CD4-positive, alpha-beta T cell (primary cell): ENCODE data around the gene NIN. TPM values are rescaled to one million over a fixed set of nuclear protein-coding genes. Genes with fewer than 3 reads are reported as not detected.

Experiments used
- ATAC-seq: fragments of 200-7000 bp; cut with Tn5 transposase; one replicate; pipeline ENCODE4 v1.10.0; 2022; ENCODE audit warnings: mild to moderate bottlenecking; ENCODE audit not compliant: poor library complexity
- CTCF ChIA-PET: fragments of 350-600 bp; sonication (Branson Sonifier 250); formaldehyde crosslinking; loops from one replicate; lab custom pipeline; 2021; ENCODE audit warnings: antibody characterized with exemption, inconsistent platforms; lab: Charles Lee
- POLR2A ChIA-PET: fragments of 350-600 bp; sonication (Branson Sonifier 250); formaldehyde crosslinking; loops from one replicate; lab custom pipeline; 2021; ENCODE audit warnings: antibody characterized with exemption, inconsistent platforms; lab: Charles Lee
- DNase-seq, 14 experiments: peaks; one replicate each; pipeline ENCODE4 v3.0.0-alpha.2; 2013 to 2020; ENCODE audit warnings: mixed read lengths in 2 of 14
- H3K27ac ChIP-seq, 2 donors: one replicate each; pipeline versions ENCODE4 v1.5.1 to v1.7.0; 2013; ENCODE audit warnings: low read length in 2 of 2, low read depth in 1 of 2, mild to moderate bottlenecking in 1 of 2
- H3K27me3 ChIP-seq, 2 experiments: 1 replicate in 1 of 2; 2 replicates in 1 of 2; pipeline versions ENCODE4 v1.6.1 to v1.7.0; 2013; ENCODE audit warnings: low read length in 2 of 2, control low read depth in 1 of 2, mild to moderate bottlenecking in 1 of 2, moderate library complexity in 1 of 2; ENCODE audit not compliant: insufficient read depth in 2 of 2, control insufficient read depth in 1 of 2
- H3K36me3 ChIP-seq: one replicate; pipeline ENCODE4 v1.6.1; 2013; ENCODE audit warnings: low read length, control low read depth; ENCODE audit not compliant: insufficient read depth
- H3K4me1 ChIP-seq: one replicate; pipeline ENCODE4 v1.6.1; 2013; ENCODE audit warnings: low read length, control low read depth; ENCODE audit not compliant: insufficient read depth
- H3K4me3 ChIP-seq: one replicate; pipeline ENCODE4 v1.5.1; 2013; ENCODE audit warnings: mild to moderate bottlenecking, low read length, moderate library complexity
- H3K9me3 ChIP-seq, 2 experiments: 1 replicate in 1 of 2; 2 replicates in 1 of 2; pipeline versions ENCODE4 v1.6.1 to v1.7.0; 2013; ENCODE audit warnings: low read length in 2 of 2, mild to moderate bottlenecking in 2 of 2, control low read depth in 1 of 2, moderate library complexity in 1 of 2; ENCODE audit not compliant: control insufficient read depth in 1 of 2, insufficient read depth in 1 of 2
- H3K27ac Mint-ChIP-seq: one replicate; pipeline ENCODE4 v1.8.0; 2020; ENCODE audit warnings: mixed read lengths
- H3K27me3 Mint-ChIP-seq: one replicate; pipeline ENCODE4 v1.8.0; 2021; ENCODE audit warnings: mixed read lengths
- H3K36me3 Mint-ChIP-seq: one replicate; pipeline ENCODE4 v1.8.0; 2021; ENCODE audit warnings: low read depth, mixed read lengths
- H3K4me1 Mint-ChIP-seq: one replicate; pipeline ENCODE4 v1.8.0; 2021; ENCODE audit warnings: low read depth, mixed read lengths
- H3K4me3 Mint-ChIP-seq: one replicate; pipeline ENCODE4 v1.8.0; 2020; ENCODE audit warnings: mild to moderate bottlenecking, mixed read lengths
- H3K9me3 Mint-ChIP-seq: one replicate; pipeline ENCODE4 v1.8.0; 2020; ENCODE audit warnings: mixed read lengths
- intact Hi-C, 2 experiments: fragments of 100-400 bp; cut with DNase I in 1 of 2; cut with micrococcal nuclease in 1 of 2; formaldehyde crosslinking; loops; one replicate each; pipeline versions ENCODE4 v1.15.1 to v1.9.0; 2023 to 2025; cut with DNase I, micrococcal nuclease
- total RNA-seq, 174 experiments: library from RNA in 2 of 174; stranded (reverse) in 2 of 174; gene quantifications; one replicate each; pipeline ENCODE4 v1.2.3 and lab custom pipeline; 2021 to 2026
- TF ChIP-seq, protein P1 (sequence below): fragments of 200-600 bp; IDR thresholded peaks from one replicate; pipeline ENCODE4 v1.8.0; 2022; ENCODE audit warnings: antibody characterized with exemption, mild to moderate bottlenecking

NIN gene
- total RNA-seq, 2 experiments from 2014 or later: 96.8 to 98.5 TPM

DNA sequence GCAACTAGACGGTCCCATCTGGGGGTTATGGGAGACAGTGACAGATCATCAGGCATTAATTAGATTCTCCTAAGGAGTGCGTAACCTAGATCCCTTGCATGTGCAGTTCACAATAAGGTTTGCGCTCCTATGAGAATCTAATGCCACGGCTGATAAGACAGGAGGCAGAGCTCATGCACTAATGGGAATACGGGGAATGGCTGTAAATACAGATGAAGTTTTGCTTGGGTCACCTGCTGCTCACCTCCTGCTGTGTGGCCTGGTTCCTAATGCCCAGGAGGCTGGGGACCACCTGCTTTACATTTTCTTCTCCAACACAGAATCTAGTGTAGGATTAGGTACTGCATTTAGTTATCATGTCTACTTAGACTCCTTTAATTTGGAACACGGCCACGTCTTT lies 113.2 kb downstream of the NIN start:
- Histone ChIP-seq H3K27ac (no peak overlapping the region), H3K9me3 (no peaks in the 10 kb centered on the region), H3K27me3 (peaks cover 0 to 2% of the 10 kb centered on the region in 2 experiments), H3K4me3 (no peak overlapping the region), H3K4me1 (no peaks in the 10 kb centered on the region), H3K36me3 (peaks cover 17% of the 10 kb centered on the region)
- H3K4me3 Mint-ChIP-seq: no peak overlapping the region
- no peaks in the 10 kb centered on the region for H3K27me3 Mint-ChIP-seq
- ChIA-PET CTCF (no interaction called here), POLR2A (no interaction called here)
- no peak for DNase-seq
- intact Hi-C loops: no loop called here
- H3K36me3 Mint-ChIP-seq: peaks cover 25% of the 10 kb centered on the region
- no peaks in the 10 kb centered on the region for H3K9me3 Mint-ChIP-seq
- no peak overlapping the region for H3K27ac Mint-ChIP-seq
- H3K4me1 Mint-ChIP-seq: no peaks in the 10 kb centered on the region
- TF ChIP-seq, protein P1, sequence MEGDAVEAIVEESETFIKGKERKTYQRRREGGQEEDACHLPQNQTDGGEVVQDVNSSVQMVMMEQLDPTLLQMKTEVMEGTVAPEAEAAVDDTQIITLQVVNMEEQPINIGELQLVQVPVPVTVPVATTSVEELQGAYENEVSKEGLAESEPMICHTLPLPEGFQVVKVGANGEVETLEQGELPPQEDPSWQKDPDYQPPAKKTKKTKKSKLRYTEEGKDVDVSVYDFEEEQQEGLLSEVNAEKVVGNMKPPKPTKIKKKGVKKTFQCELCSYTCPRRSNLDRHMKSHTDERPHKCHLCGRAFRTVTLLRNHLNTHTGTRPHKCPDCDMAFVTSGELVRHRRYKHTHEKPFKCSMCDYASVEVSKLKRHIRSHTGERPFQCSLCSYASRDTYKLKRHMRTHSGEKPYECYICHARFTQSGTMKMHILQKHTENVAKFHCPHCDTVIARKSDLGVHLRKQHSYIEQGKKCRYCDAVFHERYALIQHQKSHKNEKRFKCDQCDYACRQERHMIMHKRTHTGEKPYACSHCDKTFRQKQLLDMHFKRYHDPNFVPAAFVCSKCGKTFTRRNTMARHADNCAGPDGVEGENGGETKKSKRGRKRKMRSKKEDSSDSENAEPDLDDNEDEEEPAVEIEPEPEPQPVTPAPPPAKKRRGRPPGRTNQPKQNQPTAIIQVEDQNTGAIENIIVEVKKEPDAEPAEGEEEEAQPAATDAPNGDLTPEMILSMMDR: no peak
- no peak for ATAC-seq

DNA sequence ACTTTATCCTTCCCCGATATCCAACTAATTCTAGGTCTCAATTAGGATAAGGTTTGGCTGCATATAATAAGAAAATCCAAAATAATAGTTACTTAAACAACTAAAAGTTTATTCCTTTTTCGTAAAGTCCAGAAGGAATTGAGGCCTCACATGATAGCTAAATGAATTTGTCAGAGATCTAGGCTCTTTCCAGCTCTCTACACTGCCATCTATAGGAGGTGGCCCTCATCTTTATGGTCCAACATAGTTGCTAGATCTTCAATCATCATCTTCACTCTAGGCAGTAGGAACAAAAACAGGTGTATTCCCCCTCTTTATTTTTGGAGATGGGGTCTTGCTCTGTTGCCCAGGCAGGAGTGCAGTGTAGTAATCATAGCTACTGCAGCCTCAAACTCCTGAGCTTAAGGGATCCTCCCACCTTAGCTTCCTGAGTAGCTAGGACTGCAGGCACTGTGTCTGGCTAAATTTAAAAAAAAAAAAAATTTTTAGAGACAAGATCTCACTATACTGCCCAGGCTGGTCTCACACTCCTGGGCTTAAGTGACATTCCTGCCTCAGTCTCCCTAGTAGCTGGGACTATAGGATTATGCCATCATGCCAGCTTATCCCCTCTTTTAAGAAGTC lies 116.4 kb downstream of the NIN start:
- Mint-ChIP-seq H3K36me3 (no peaks in the 10 kb centered on the region), H3K27ac (no peak overlapping the region), H3K9me3 (no peaks in the 10 kb centered on the region), H3K4me1 (no peaks in the 10 kb centered on the region), H3K4me3 (no peak overlapping the region), H3K27me3 (peaks cover 6% of the 10 kb centered on the region)
- peak in 4 of 14 experiments; percentile 7 to 42 (median 28) for DNase-seq
- ChIA-PET POLR2A (no interaction called here), CTCF (interaction anchor here (0.6 to 1.3 kb wide), 4 partner anchors 9 to 114 kb away, joined by 3 to 5 read pairs (median 4); no protein-coding TSS in a partner anchor)
- H3K4me3 ChIP-seq: no peak overlapping the region
- intact Hi-C loops: loop anchor here in 1 of 2 experiments (5.0 kb wide), 1 partner anchor 112 kb away; no protein-coding TSS in a partner anchor
- no peak for ATAC-seq
- H3K4me1 ChIP-seq: no peaks in the 10 kb centered on the region
- H3K36me3 ChIP-seq: no peaks in the 10 kb centered on the region
- no peak overlapping the region for H3K27ac ChIP-seq
- no peaks in the 10 kb centered on the region for H3K9me3 ChIP-seq
- peaks cover 0 to 4% of the 10 kb centered on the region in 2 experiments for H3K27me3 ChIP-seq
- TF ChIP-seq, protein P1: peak; percentile 12

DNA sequence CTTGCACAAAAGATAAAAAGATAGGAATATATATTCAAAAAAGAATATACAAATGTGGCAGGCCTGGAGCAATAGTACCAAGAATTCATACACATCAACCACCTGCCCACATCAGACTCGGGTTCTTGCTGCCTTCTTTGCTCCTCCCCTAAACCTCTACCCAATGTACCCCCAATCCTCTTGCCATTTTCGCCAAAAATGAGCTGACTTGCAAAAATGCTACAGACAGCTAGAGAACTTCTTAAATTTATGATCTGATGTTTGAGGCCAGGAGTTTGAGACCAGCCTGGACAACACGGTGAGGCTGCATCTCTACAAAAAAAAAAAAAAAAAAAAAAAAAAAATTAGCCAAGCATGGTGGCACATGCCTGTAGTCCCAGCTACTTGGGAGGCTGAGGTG lies 119.9 kb downstream of the NIN start:
- ATAC-seq (no peak), DNase-seq (no peak)
- TF ChIP-seq, protein P1: no peak
- Histone ChIP-seq H3K36me3 (no peaks in the 10 kb centered on the region), H3K9me3 (no peaks in the 10 kb centered on the region), H3K27me3 (peaks cover 0 to 4% of the 10 kb centered on the region in 2 experiments), H3K27ac (no peak overlapping the region), H3K4me1 (no peaks in the 10 kb centered on the region), H3K4me3 (no peak overlapping the region)
- no peaks in the 10 kb centered on the region for H3K4me1 Mint-ChIP-seq
- intact Hi-C loops: loop anchor here in 1 of 2 experiments (5.0 kb wide), 1 partner anchor 109 kb away; no protein-coding TSS in a partner anchor
- H3K4me3 Mint-ChIP-seq: no peak overlapping the region
- peaks cover 6% of the 10 kb centered on the region for H3K27me3 Mint-ChIP-seq
- ChIA-PET POLR2A (interaction anchor here (0.6 to 1.0 kb wide), 2 partner anchors 11 to 1187 kb away, joined by 3 to 4 read pairs; no protein-coding TSS in a partner anchor), CTCF (no interaction called here)
- H3K27ac Mint-ChIP-seq: no peak overlapping the region
- H3K9me3 Mint-ChIP-seq: no peaks in the 10 kb centered on the region
- H3K36me3 Mint-ChIP-seq: no peaks in the 10 kb centered on the region
